Brain pericyte (primary cell): Measurements from ENCODE around the gene PTPRC.

Source experiments
- DNase-seq: peaks from one replicate; pipeline ENCODE4 v3.0.0-alpha.2; 2012; ENCODE audit warnings: low read depth, low spot score

Gene PTPRC

DNA sequence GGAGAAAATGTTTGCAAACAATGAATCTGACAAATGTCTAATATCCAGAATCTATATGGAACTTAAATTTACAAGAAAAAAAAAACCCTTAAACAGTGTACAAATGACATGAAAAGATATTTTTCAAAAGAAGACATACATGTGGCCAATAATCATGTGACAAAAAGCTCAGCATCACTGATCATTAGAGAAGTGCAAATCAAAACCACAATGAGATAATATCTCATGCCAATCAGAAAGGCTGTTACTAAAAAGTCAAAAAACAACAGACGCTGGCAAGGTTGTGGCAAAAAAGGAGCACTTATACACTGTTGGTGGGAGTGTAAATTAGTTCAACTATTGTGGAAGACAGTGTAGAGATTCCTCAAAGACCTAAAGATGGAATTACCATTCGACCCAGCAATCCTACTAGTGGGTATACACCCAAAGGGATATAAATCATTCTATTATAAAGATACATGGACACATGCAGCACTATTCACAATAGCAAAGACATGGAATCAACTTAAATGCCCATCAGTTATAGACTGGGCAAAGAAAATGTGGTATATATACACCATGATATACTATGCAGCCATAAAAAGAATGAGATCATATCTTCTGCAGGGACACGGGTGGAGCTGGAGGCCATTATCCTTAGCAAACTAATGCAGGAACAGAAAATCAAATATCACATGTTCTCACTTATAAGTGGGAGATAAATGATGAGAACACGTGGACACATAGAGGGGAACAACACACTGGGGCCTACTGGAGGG is 123.2 kb downstream of the PTPRC start:
- DNase-seq = no peak

DNA sequence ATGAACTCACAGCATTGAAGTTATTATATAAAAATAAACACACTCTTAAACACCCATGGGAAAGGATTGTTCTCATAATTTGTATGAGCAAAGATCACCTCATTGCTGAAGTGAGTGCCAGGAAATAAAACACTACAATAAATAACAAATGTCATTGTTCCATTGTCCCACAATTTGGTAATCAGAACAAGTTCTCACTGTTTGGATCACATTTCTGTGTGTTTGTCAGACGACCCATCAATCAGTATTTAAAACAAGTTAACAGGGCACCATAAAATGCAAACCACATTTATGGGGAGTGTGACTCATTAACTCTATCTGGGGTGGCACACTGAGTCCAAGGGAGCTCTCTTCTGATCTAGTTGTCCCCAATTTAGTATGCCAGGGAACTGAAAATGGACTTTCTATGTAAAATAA is 124.5 kb downstream of the PTPRC start:
- DNase-seq = no peak

DNA sequence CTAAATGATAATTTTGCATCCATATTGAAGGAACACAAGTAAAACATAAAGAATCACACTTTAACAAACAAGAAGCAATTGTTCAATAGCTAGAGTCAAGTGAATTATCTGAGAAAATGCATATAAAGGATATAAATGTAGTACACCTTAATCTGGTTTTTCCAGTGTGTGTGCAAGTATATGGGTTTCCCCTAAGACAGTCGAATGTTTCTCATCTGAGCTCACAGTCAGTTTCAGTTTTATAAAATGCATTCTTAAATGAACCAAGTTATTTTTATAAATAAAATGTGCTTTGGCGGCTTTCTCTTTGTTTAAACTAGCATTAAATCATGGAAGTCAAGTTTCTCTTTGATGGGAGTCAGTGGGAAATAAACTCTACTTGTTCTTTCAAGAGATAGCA is 125.9 kb downstream of the PTPRC start:
- no peak for DNase-seq

DNA sequence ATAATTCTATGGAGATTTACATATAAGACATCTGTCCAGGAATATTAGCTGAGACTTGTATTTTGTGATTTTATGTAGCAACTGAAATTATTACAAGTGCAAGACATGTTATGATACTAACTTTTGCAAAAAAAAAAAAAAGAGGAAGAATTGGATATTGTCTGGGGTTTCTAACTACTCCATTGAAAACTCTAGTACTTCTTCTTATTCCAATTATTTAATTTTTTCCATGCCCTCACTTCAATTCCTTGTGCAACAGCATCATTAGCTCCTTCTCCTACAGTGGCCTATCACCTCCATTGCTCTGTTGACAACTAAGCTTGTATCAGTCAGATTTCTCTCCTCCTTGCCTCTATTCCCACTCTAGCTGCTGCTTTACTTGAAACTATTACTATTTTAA is 126.6 kb downstream of the PTPRC start:
- no peak for DNase-seq

DNA sequence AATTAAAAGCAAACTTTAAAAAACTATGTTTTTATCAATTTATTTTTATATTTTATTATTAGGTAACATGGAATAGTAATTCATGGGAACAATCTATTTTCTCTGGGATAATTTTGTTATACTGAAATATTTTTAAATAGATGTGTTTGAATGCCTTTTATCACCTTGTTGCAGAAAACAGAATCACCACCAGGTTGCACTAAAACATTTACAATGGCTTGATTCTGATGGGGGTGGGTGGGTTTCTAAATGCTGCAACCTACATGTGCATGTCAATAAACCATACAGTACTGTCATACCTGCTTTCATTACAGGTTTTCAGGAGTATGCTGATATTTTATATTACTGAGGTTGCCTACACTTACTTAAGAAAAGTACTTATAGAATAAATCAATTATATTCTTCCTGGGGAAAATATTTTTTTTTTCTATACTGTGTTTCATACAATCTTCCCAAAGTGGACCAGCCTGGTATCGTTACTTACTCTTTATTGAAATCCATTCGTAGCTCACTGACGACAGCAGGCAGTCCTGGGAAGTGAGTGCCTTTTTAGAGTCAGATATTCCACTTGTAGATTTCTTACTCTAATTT is 132.8 kb downstream of the PTPRC start:
- no peak for DNase-seq

DNA sequence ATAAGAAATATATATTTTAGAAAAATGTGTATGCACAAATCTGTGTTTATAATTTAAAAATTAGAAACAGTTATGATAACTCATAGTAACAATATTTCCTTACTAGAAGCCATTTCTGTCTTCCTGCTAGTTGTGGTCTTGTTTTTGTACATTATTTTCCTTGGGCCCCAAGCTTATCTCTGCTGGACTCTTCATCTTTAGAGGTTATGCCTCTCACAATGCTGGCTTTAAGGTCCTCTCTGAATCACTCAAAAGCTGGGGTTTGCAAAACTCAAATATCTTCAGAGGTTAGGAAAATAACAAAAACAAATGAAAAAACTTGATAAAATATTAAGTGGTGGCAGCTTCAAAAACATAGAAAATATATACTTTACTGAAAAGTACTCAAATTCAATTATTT is 133.8 kb downstream of the PTPRC start:
- no peak for DNase-seq

DNA sequence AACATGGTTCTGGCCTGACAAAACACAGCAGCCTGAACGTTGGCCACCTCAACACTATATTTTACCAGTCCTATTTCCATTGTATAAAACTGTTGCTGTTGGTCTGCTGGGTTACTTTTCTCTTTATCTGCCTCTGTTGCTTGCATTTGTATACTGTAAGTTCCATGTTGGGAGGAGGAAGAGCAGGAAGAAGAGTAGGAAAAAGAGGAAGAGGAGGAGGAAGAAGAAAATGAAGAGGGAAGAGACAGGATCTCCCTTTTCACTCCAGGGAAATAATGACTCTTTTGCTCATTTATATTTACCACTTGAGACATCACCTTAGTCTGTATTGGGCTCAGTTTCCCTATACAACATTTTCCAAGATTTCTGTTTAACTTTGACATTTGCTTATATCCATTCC is 134.2 kb downstream of the PTPRC start:
- DNase-seq = no peak

DNA sequence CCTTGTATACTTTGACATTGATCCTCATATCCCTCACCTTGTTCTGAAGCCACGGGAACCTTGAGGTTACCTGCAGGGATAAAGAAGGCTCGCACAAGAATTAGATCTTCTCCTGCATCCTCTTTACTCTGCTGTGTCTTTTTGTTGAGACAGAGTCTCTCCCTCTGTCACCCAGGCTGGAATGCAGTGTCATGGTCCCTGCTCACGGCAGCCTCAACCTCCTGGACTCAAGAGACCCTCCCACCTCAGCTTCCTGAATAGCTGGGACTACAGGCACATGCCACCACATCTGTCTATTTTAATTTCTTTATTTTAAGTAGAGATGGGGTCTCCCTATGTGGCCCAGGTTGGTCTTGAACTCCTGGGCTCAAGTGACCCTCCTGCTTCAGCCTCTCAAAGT is 134.7 kb downstream of the PTPRC start:
- no peak for DNase-seq

DNA sequence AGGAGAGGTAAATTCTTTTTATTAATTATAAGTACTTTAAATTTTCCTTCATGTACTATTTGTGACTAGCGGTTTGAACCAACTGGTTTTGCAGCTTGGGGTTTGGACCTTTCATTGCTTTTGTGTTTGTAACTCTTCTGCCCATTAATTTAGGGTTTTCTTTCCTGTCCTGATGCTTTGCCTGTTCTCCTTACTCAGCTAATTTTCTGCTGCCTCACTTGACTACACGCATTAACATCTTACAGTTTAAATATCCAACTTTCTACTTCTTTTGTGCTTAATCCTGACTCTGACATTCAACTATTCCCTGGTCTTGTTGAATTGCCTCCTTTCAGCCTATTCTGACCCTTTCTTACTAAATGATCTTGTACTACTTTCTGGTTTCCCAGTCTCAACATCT is 135.6 kb downstream of the PTPRC start:
- no peak for DNase-seq

DNA sequence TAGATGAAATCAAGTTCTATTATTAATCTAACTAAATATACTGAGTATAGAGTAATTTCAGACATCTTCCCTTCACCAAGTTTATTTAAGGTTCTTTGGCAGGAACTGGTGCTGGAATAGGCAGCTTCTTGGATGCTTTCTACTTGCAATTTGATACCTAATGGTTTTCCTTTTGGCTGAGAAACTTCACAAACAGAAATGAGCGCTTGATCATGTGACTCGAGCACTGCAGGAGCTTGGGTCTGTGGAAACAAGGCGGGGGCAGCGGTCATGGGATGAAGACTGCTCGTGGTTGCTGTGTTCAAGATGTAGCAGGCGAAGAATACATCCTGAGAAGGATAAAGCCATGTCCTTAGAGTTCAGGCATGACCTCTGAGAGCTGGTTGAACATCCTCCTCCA is 136.8 kb downstream of the PTPRC start:
- DNase-seq = peak; percentile 54

DNA sequence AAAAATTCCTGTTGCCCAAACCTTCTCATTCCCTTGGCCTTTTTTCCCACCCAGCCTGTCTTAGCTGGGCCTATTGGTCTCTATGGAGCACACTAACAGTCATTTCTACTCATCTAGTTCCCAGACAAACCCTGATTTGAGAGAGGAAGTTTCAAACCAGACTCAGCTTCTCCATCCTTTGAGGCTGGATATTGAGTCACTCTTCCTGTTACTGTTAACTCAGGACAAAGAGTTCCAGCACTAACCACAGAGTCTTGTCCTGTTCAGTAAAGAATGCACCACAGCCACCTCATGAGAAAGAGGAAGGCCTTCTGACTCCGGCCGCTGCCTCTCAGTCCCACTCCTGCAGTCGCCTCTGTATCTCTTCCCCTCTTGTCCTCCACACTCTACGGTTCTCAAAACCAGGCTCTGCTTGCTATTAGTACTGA is 137.8 kb downstream of the PTPRC start:
- no peak for DNase-seq

DNA sequence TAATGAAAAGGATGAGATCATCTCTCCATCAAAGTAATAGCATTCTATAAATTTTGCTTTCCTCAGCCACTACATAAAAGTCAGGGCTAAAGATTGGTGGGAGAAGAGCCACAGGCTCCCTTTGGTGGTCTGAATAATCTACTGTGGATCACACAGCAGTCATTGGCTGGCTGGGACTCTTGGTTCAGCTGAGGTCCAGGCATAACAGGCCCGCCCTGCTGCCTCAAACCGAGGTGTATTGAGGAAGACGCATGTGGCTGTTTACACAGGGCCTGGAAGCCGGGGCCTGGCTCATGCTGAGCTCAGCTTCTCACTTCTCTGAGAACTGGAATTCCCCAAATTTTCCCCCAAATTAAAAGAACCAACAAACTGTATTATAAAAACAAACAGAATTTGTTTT is 139.2 kb downstream of the PTPRC start:
- no peak for DNase-seq

DNA sequence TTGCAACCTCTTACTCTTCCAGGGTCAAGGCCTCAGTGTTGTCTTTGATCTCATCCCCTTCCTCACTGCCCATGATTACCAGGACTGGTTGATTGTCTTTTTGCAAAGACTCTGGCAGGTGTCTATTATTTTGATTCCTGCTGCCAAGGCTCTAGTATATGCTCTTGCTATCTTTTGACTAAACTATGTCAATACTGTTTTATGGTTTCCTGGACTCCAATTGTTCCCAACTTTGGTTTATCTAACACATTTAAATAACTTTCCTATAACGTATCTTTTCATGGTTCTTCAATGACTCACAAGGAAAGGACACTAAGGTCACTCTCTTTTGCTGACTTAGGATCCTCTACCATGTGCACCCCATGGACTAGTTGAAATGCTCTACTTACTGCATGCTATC is 141.5 kb downstream of the PTPRC start:
- DNase-seq = no peak

DNA sequence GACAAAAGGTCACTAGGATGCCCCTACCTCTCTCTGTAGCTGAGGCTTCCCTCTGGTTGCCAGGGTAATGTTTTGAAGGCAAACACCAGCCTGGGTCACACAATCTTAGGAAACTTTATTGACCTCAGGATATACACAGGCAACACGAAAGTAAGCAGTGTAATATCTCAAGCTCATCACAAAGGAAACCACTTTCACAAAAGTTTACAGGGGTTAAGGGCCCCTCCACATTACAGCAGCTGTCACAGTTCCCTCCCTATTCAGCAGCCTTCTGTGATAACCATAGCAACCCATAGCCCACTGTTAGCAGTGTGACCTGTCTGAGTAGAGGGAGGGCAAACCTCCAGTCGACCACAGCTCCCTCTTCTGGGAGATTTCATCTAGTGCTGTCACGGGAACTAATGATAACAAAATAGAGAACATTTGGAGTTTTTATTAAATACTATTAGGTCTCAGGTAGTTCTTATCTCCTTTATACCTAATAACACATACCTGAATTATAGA is 149.8 kb downstream of the PTPRC start:
- no peak for DNase-seq

DNA sequence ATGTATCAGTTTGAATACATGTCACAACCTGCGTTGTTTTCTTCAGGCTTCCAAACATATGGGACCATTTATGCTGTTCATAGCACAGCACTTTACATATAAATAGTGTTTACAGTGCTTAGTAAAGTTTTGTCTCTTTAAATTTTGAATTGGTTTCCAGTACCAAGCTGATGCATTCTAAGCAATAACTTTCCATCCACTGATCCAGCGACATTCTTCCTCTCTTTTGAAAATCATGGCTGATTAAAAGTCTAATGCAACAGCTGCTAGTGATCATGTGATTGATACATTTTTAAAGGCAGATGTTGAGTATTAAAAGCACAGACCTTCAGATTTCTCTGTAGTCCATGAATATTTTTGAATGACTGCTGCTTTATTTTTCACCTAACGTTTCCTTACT is 154.9 kb downstream of the PTPRC start:
- DNase-seq = no peak

DNA sequence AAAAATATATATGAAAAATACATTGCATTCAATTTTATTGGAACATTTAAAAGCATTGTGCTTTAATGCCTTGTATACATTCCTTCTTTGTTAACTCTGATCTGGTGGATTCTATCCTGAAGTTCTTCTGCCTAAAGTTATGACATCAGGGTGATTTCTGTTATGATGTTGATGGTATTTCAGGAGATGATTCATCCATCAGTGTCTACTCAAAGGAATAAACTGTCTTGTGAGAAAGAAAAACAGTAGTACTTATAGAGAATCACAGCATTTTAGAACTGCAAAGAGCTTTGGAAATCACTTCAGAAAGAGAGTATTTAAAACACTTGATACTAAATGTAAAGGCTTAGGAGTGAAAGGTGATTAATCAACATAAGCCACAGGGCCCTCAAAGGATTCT is 155.7 kb downstream of the PTPRC start:
- no peak for DNase-seq

DNA sequence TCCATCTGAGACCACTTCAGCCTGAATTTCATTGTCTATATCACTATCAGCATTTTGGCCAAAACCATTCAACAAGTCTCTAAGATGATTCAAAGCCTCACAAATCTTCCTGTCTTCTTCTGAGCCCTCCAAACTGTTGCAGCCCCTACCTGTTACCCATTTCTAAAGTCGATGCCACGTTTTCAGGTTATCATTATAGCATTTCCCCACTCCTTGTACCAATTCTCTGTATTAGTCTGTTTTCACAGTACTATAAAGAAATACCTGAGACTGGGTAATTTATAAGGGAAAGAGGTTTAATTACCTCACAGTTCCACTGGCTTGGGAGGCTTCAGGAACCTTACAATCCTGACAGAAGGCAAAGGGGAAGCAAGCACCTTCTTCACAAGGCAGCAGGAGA is 158.8 kb downstream of the PTPRC start:
- no peak for DNase-seq

DNA sequence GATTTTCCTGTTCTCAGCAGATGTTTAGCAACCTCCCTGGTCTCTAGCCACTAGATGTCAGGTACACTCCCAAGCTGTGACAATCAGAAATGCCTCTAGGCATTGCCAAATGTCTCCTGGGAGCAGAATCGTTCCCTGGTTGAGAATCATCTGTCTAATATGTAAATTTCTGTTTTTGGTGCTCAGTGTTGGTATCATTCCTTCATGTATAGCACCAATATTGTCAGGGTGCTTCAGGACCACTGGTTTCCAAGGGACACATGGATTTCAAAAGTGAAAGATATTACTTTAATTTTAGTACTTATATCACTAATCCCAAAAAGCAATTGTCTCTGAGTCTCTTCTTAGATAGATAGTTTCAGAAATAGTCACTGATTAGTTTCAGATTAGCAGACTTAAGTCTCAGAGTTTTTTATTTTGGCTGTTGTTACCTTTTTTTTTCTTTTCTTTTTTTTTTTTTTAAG is 160.1 kb downstream of the PTPRC start:
- DNase-seq = no peak

DNA sequence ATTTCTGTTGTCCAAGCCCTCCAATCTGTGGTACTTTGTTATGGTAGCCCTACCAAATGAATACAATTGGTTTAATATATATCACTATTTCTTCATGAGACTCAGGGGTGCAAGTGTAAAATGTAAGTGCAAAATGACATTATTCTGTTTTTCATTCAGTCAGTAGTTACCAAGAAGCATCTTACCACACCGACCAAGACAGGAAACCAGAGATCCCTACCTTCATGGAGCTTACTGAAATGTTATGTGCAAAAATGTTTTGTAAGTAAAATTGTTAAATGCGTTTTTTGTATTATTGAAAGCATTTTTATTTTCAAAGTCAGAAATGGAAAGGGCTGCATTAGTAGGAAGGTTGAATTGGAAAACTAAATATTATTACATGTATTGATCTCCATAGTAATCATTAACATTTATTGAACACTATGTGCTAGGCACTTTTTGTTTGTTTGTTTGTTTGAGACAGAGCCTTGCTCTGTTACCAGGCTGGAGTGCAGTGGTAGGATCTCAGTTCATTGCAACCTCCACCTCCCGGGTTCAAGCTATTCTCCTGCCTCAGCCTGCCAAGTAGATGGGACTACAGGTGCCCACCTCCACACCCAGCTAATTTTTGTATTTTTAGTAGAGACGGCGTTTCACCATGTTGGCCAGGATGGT is 166.8 kb downstream of the PTPRC start:
- no peak for DNase-seq

DNA sequence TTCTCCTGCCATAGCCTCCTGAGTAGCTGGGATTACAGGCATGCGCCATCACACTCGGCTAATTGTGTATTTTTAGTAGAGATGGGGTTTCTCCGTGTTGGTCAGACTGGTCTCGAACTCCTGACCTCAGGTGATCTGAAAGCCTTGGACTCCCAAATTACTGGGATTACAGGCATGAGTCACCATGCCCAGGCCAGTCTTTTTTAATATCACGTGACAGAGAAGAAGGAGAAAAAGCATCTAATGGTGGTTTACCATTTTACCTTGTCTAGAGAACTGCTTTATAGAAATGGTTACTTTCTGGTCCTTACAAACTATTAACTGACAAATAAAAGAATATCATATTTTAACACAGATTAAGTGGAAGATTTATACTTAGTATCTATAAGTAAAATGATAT is 168.0 kb downstream of the PTPRC start:
- no peak for DNase-seq
